AG04450 (cell line): ENCODE measurements around the gene PIK3AP1. TPM values are rescaled to one million over a fixed set of nuclear protein-coding genes. Genes with fewer than 3 reads are reported as not detected.
"Not testable (repeated sequence)": the region's sequence is repeated elsewhere in the genome, so short reads cannot be mapped to it uniquely, and the experiment has no call there.

ENCODE experiments used
- CTCF ChIA-PET: fragments of 300-600, 350-600 bp; formaldehyde crosslinking; extraction: SDS; loops from one replicate; lab custom pipeline; 2022; ENCODE audit warnings: antibody characterized with exemption, inconsistent platforms; lab: Charles Lee
- POLR2A ChIA-PET: fragments of 350-600 bp; formaldehyde crosslinking; extraction: SDS; loops from one replicate; lab custom pipeline; 2021; ENCODE audit warnings: antibody characterized with exemption, inconsistent platforms; lab: Yijun Ruan, JAX
- DNase-seq: peaks from one replicate; pipeline ENCODE4 v3.0.0-alpha.2; 2011; ENCODE audit warnings: low read depth, low spot score
- H3K27ac ChIP-seq: one replicate; pipeline ENCODE4 v1.5.1; 2012; ENCODE audit warnings: low read depth, low read length, control low read depth
- H3K27me3 ChIP-seq: one replicate; pipeline ENCODE4 v1.6.0; 2012; ENCODE audit warnings: low read length; ENCODE audit not compliant: control insufficient read depth, insufficient read depth
- H3K4me3 ChIP-seq: 2 replicates; pipeline ENCODE4 v1.5.1; 2011; ENCODE audit warnings: mild to moderate bottlenecking, low read depth, low read length, control low read depth
- H3K9me3 ChIP-seq: 2 replicates; pipeline ENCODE4 v1.5.1; 2012; ENCODE audit warnings: low read length; ENCODE audit not compliant: control insufficient read depth, insufficient read depth
- polyA plus RNA-seq: library from polyadenylated mRNA; depleted of rRNA; stranded (reverse); fragments of >200 nt; gene quantifications from 2 replicates; pipeline ENCODE4 v1.2.3, GENCODE V29; 2011; rRNA removed
- small RNA-seq: library from RNA; depleted of rRNA; stranded (forward); fragments of <200 nt; gene quantifications from one replicate; pipeline ENCODE3, GENCODE V24; 2012; ENCODE audit warnings: low read depth; ENCODE audit not compliant: insufficient read length
- TF ChIP-seq, protein P1 (sequence below): IDR thresholded peaks from 2 replicates; pipeline ENCODE4 v1.5.1; 2011; ENCODE audit warnings: low read depth, low read length, control low read depth, inconsistent platforms

Gene PIK3AP1
- polyA plus RNA-seq, 1 experiment, result 0.05 TPM

DNA sequence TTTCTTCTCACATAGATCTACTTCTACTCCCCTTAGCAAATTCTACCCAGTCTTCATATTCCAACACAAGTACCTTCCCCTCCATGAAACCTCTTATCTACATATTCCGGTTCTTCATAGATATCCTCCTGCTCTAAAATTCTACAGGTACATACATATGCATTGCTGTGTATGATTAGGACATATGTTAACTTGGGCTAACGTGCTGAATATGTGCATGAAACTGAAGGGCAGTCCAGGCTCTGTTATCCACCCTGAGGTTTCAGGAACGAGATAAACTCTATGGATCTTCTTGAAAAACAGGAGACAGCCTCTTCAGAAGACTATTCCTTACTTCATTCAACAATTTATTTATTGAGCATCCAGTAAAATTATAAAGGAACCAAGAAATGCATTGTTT is 165.0 kb downstream of the PIK3AP1 start:
- POLR2A ChIA-PET, result no interaction called here
- TF ChIP-seq, protein P1, sequence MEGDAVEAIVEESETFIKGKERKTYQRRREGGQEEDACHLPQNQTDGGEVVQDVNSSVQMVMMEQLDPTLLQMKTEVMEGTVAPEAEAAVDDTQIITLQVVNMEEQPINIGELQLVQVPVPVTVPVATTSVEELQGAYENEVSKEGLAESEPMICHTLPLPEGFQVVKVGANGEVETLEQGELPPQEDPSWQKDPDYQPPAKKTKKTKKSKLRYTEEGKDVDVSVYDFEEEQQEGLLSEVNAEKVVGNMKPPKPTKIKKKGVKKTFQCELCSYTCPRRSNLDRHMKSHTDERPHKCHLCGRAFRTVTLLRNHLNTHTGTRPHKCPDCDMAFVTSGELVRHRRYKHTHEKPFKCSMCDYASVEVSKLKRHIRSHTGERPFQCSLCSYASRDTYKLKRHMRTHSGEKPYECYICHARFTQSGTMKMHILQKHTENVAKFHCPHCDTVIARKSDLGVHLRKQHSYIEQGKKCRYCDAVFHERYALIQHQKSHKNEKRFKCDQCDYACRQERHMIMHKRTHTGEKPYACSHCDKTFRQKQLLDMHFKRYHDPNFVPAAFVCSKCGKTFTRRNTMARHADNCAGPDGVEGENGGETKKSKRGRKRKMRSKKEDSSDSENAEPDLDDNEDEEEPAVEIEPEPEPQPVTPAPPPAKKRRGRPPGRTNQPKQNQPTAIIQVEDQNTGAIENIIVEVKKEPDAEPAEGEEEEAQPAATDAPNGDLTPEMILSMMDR, result no peak
- H3K9me3 ChIP-seq, result no peaks in the 10 kb centered on the region
- CTCF ChIA-PET, result interaction anchor here (0.6 to 1.5 kb wide), 2 partner anchors 42 to 213 kb away, joined by 3 to 7 read pairs; partner anchors contain the start of gene TLL2
- H3K4me3 ChIP-seq, result no peak overlapping the region
- H3K27me3 ChIP-seq, result no peaks in the 10 kb centered on the region
- no peak for DNase-seq
- H3K27ac ChIP-seq, result no peak overlapping the region

DNA sequence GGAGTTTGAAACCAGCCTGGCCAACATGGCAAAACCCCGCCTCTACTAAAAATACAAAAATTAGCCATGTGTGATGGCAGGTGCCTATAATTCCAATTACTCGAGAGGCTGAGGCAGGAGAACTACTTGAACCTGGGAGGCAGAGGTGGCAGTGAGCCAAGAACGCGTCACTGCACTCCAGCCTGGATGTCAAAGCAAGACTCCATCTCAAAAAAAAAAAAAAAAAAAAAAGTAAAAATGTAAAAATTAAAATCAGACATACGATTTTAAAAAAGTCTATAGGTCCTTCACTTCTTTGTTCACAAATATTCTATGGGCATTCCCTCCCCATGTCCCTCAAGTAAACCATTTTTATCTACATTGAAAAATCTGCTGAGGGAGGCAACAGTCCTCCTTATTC is 171.7 kb downstream of the PIK3AP1 start:
- POLR2A ChIA-PET, result no interaction called here
- CTCF ChIA-PET, result no interaction called here
- H3K27ac ChIP-seq, result no peak overlapping the region
- DNase-seq, result no peak
- H3K9me3 ChIP-seq, result no peaks in the 10 kb centered on the region
- no peaks in the 10 kb centered on the region for H3K27me3 ChIP-seq
- TF ChIP-seq, protein P1, result no peak
- H3K4me3 ChIP-seq, result no peak overlapping the region

DNA sequence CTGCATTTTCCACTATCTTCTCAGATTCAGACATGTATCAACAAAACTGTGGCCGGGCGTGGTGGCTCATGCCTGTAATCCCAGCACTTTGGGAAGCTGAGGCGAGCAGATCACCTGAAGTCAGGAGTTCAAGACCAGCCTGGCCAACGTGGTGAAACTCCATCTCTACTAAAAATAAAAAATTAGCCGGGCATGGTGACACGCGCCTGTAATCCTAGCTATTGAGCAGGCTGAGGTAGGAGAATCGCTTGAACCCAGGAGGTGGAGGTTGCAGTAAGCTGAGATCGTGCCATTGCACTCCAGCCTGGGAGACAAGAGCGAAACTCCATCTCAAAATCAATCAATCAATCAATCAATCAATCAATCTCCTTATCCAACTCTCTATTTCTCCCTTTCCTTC is 174.8 kb downstream of the PIK3AP1 start:
- H3K4me3 ChIP-seq, H3K27me3 ChIP-seq, H3K9me3 ChIP-seq, H3K27ac ChIP-seq, DNase-seq, POLR2A ChIA-PET: not testable (repeated sequence)
- CTCF ChIA-PET, result interaction anchor here (2.6 kb wide), 1 partner anchor 31 kb away, joined by 15 read pairs; the partner anchor contains the start of gene TLL2

Small RNA genes within 50 kb of the gene (small RNA-seq; reads per million reads assigned to genes)
- not detected for gene RNA5SP324
- gene RNU6-1274P, result not detected

Other genes starting within 250 kb of the PIK3AP1 start
- 0.01 TPM in 1 of 2 replicates, not detected in the other for gene TLL2, start 206.6 kb downstream of the PIK3AP1 start, polyA plus RNA-seq
- gene TM9SF3, start 133.5 kb downstream of the PIK3AP1 start, polyA plus RNA-seq, result 61.3 and 90.7 TPM in 2 replicates
- gene LCOR, start 111.8 kb upstream of the PIK3AP1 start, polyA plus RNA-seq, result 11.6 and 12.0 TPM in 2 replicates